ENCODE data around the gene SLC17A7. TPM values are rescaled to one million over a fixed set of nuclear protein-coding genes. Genes with fewer than 3 reads are reported as not detected.
"Not testable (repeated sequence)": the region's sequence is repeated elsewhere in the genome, so short reads cannot be mapped to it uniquely, and the experiment has no call there.

Gene SLC17A7
- total RNA-seq, 1 experiment from 2014 or later = 0.18 TPM

- Histone ChIP-seq H3K27ac (no peak overlapping the region), H3K4me3 (no peak overlapping the region), H3K9me3 (replicated peaks) (no peaks in the 10 kb centered on the region), H3K27me3 (no peaks in the 10 kb centered on the region), H3K4me1 (no peaks in the 10 kb centered on the region), H3K36me3 (no peaks in the 10 kb centered on the region)
- DNase-seq = no peak
Observed at GRCh38 chr19:49459388-49459787, 18.1 kb upstream of the SLC17A7 start.

GRCh38 chr19:49458567-49458903 lies 17.2 kb upstream of the SLC17A7 start:
- Histone ChIP-seq H3K27me3 (no peaks in the 10 kb centered on the region), H3K36me3 (no peaks in the 10 kb centered on the region), H3K9me3 (replicated peaks) (no peaks in the 10 kb centered on the region), H3K4me1 (no peaks in the 10 kb centered on the region; the same call in 1 of the 2 replicates), H3K27ac (no peak overlapping the region), H3K4me3 (no peak overlapping the region)
- DNase-seq = no peak

GRCh38 chr19:49456326-49456725 lies 15.0 kb upstream of the SLC17A7 start:
- no peaks in the 10 kb centered on the region for H3K27me3 ChIP-seq
- no peak overlapping the region for H3K27ac ChIP-seq
- DNase-seq = no peak
- H3K4me1 ChIP-seq = no peaks in the 10 kb centered on the region; the same call in 1 of the 2 replicates
- no peak overlapping the region for H3K4me3 ChIP-seq
- no peaks in the 10 kb centered on the region for H3K9me3 ChIP-seq (replicated peaks)
- no peaks in the 10 kb centered on the region for H3K36me3 ChIP-seq

- Histone ChIP-seq H3K9me3 (replicated peaks) (no peaks in the 10 kb centered on the region), H3K27me3 (no peaks in the 10 kb centered on the region), H3K27ac (no peak overlapping the region), H3K36me3 (no peaks in the 10 kb centered on the region), H3K4me1 (no peaks in the 10 kb centered on the region; the same call in 1 of the 2 replicates), H3K4me3 (no peak overlapping the region)
- DNase-seq = no peak
Observed at GRCh38 chr19:49455773-49456172, 14.4 kb upstream of the SLC17A7 start.

GRCh38 chr19:49453757-49454240 lies 12.5 kb upstream of the SLC17A7 start:
- no peaks in the 10 kb centered on the region; the same call in 1 of the 2 replicates for H3K4me1 ChIP-seq

GRCh38 chr19:49453013-49453756 lies 11.9 kb upstream of the SLC17A7 start, which contains the start of gene ALDH16A1:
ALDH16A1 (plus strand) TSS chr19:49453225; CDS start chr19:49453332, 107 bp downstream.
- H3K27ac ChIP-seq = peak within 1 kb of the TSS; percentile 91
- no peaks in the 10 kb centered on the region for H3K9me3 ChIP-seq (replicated peaks)
- H3K27me3 ChIP-seq = no peaks in the 10 kb centered on the region
- H3K36me3 ChIP-seq = peaks cover 5% of the 10 kb centered on the region; the same call in 1 of the 2 replicates
- DNase-seq = peak; percentile 98 to 99
- no peaks in the 10 kb centered on the region; the same call in 1 of the 2 replicates for H3K4me1 ChIP-seq
- H3K4me3 ChIP-seq = peak within 1 kb of the TSS; percentile 67

More at GRCh38 chr19:49453757-49454240, 12.5 kb upstream of the SLC17A7 start:
- no peak for DNase-seq
- Histone ChIP-seq H3K27me3 (no peaks in the 10 kb centered on the region), H3K9me3 (replicated peaks) (no peaks in the 10 kb centered on the region), H3K4me3 (peak overlapping the region; percentile 67), H3K36me3 (no peaks in the 10 kb centered on the region), H3K27ac (peak overlapping the region; percentile 91)

- H3K4me1 ChIP-seq = no peaks in the 10 kb centered on the region; the same call in 1 of the 2 replicates
- peak within 1 kb of the TSS; percentile 91 for H3K27ac ChIP-seq
- H3K36me3 ChIP-seq = peaks cover 6% of the 10 kb centered on the region; the same call in 1 of the 2 replicates
- peak; percentile 99 to 100 for DNase-seq
- H3K27me3 ChIP-seq = no peaks in the 10 kb centered on the region
- H3K9me3 ChIP-seq (replicated peaks) = no peaks in the 10 kb centered on the region
- H3K4me3 ChIP-seq = peak within 1 kb of the TSS; percentile 94
Observed at GRCh38 chr19:49451430-49452181, 10.3 kb upstream of the SLC17A7 start, which contains the start of gene PIH1D1. PIH1D1 (minus strand) TSS chr19:49451814; CDS start chr19:49451574, 240 bp downstream.

GRCh38 chr19:49450405-49450804 lies 9.1 kb upstream of the SLC17A7 start:
- no peaks in the 10 kb centered on the region; the same call in 1 of the 2 replicates for H3K4me1 ChIP-seq
- H3K27ac ChIP-seq = no peak overlapping the region
- no peak overlapping the region for H3K4me3 ChIP-seq
- no peaks in the 10 kb centered on the region for H3K27me3 ChIP-seq
- H3K36me3 ChIP-seq = peaks cover 6% of the 10 kb centered on the region; the same call in 1 of the 2 replicates
- no peak for DNase-seq
- H3K9me3 ChIP-seq (replicated peaks) = no peaks in the 10 kb centered on the region

- H3K36me3 ChIP-seq = peaks cover 6% of the 10 kb centered on the region; the same call in 1 of the 2 replicates
- no peak for DNase-seq
- no peaks in the 10 kb centered on the region for H3K9me3 ChIP-seq (replicated peaks)
- no peak overlapping the region for H3K27ac ChIP-seq
- H3K27me3 ChIP-seq = no peaks in the 10 kb centered on the region
- no peaks in the 10 kb centered on the region for H3K4me1 ChIP-seq
- no peak overlapping the region for H3K4me3 ChIP-seq
Observed at GRCh38 chr19:49448432-49448786, 7.1 kb upstream of the SLC17A7 start.

- Histone ChIP-seq H3K27ac (no peak overlapping the region), H3K4me3 (no peak overlapping the region), H3K36me3 (peaks cover 6% of the 10 kb centered on the region; the same call in 1 of the 2 replicates), H3K9me3 (replicated peaks) (no peaks in the 10 kb centered on the region), H3K4me1 (no peaks in the 10 kb centered on the region), H3K27me3 (no peaks in the 10 kb centered on the region)
- peak; percentile 74 to 75 for DNase-seq
Observed at GRCh38 chr19:49447485-49448431, 6.4 kb upstream of the SLC17A7 start.

GRCh38 chr19:49445997-49446396 lies 4.7 kb upstream of the SLC17A7 start:
- no peak overlapping the region for H3K4me3 ChIP-seq
- no peaks in the 10 kb centered on the region for H3K27me3 ChIP-seq
- no peak overlapping the region for H3K27ac ChIP-seq
- no peaks in the 10 kb centered on the region for H3K4me1 ChIP-seq
- no peak for DNase-seq
- H3K36me3 ChIP-seq = peaks cover 6% of the 10 kb centered on the region; the same call in 1 of the 2 replicates
- no peaks in the 10 kb centered on the region for H3K9me3 ChIP-seq (replicated peaks)

- not testable (repeated sequence) for H3K27ac ChIP-seq; DNase-seq; H3K4me3 ChIP-seq; H3K9me3 ChIP-seq (replicated peaks); H3K4me1 ChIP-seq; H3K36me3 ChIP-seq
- H3K27me3 ChIP-seq = peaks cover 14% of the 10 kb centered on the region
Observed at GRCh38 chr19:49444100-49444700, 2.9 kb upstream of the SLC17A7 start.

- H3K4me1 ChIP-seq = no peaks in the 10 kb centered on the region
- H3K4me3 ChIP-seq = peak overlapping the region; percentile 59
- H3K27ac ChIP-seq = peak overlapping the region; percentile 41
- DNase-seq = peak; percentile 95 to 97
- peaks cover 14% of the 10 kb centered on the region for H3K27me3 ChIP-seq
- H3K9me3 ChIP-seq (replicated peaks) = no peaks in the 10 kb centered on the region
- peaks cover 4% of the 10 kb centered on the region; the same call in 1 of the 2 replicates for H3K36me3 ChIP-seq
Observed at GRCh38 chr19:49443366-49444099, 2.2 kb upstream of the SLC17A7 start.

Data from SJCRH30 (cell line).